Measurements from ENCODE around the gene TRIM10.

DNA sequence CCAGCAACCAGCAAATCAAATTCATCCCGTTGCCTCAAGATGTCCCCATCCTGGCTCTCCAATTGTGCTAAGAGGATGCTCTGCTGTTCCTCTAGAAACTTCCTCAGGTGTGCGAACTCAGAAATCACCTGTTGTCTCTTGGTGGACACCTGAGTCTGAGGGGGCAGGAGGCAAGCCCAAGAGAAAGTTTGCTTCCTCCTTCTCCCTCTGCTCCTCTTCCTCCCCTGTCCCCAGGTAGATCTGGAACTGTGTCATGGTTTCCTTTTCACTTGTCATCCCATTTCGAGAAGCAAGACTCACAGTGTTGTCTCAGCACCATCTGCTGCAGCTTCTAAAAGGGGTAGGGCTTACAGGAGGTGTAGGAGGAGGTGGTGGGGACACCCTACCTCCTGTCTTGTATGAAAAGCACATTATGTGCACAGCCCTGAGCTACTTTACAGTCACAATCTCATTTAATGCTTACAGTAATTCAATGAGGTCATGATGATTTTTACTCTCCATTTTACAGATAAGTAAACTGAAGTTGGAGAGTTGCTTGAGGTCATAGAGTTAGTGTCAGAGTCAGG lies 2.5 kb downstream of the TRIM10 start:
- TF ChIP-seq, protein P1, sequence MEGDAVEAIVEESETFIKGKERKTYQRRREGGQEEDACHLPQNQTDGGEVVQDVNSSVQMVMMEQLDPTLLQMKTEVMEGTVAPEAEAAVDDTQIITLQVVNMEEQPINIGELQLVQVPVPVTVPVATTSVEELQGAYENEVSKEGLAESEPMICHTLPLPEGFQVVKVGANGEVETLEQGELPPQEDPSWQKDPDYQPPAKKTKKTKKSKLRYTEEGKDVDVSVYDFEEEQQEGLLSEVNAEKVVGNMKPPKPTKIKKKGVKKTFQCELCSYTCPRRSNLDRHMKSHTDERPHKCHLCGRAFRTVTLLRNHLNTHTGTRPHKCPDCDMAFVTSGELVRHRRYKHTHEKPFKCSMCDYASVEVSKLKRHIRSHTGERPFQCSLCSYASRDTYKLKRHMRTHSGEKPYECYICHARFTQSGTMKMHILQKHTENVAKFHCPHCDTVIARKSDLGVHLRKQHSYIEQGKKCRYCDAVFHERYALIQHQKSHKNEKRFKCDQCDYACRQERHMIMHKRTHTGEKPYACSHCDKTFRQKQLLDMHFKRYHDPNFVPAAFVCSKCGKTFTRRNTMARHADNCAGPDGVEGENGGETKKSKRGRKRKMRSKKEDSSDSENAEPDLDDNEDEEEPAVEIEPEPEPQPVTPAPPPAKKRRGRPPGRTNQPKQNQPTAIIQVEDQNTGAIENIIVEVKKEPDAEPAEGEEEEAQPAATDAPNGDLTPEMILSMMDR (conservative IDR thresholded peaks at IDR 0.05 in 1 of 2, IDR thresholded peaks at IDR 0.05 in 1 of 2; ENCODE audit: low read depth in 1 of 2, low read length in 2 of 2) = no peak
- TF ChIP-seq EZH2 (IDR thresholded peaks at IDR 0.05; ENCODE audit: low read length, missing control alignments) = no peak
